Activated naive CD4-positive, alpha-beta T cell treated with anti-CD3 and anti-CD28 coated beads, Interleukin-2, amount 50 U/mL, for 72 hours (primary cell): ENCODE results near the gene ASAP2. TPM values are rescaled to one million over a fixed set of nuclear protein-coding genes. Genes with fewer than 3 reads are reported as not detected.

Experiments
- ATAC-seq, 2 donors: fragments of 150-1000 bp; cut with Tn5 transposase; 2 replicates each; pipeline ENCODE4 v1.10.0; 2021; ENCODE audit warnings: mild to moderate bottlenecking in 2 of 2, moderate library complexity in 2 of 2
- DNase-seq, 2 donors: peaks; one replicate each; pipeline ENCODE4 v3.0.0; 2021 to 2022; ENCODE audit warnings: low spot score in 2 of 2
- H3K27ac Mint-ChIP-seq, 2 donors: one replicate each; pipeline ENCODE4 v1.8.0; 2022; ENCODE audit warnings: mild to moderate bottlenecking in 2 of 2, mixed read lengths in 2 of 2
- H3K36me3 Mint-ChIP-seq, 2 donors: one replicate each; pipeline ENCODE4 v1.8.0; 2022; ENCODE audit warnings: mixed read lengths in 2 of 2
- H3K9me3 Mint-ChIP-seq, 2 donors: one replicate each; pipeline ENCODE4 v1.8.0; 2022; ENCODE audit warnings: mixed read lengths in 2 of 2
- total RNA-seq, 2 donors: library from RNA; stranded (reverse); gene quantifications; one replicate each; pipeline ENCODE4 v1.2.3, GENCODE V29; 2022

The ASAP2 gene
- total RNA-seq, 2 donors from 2014 or later, result 0.09 to 1.0 TPM

GRCh38 chr2:9269695-9270360 lies 63.2 kb downstream of the ASAP2 start:
- Mint-ChIP-seq H3K27ac (peak overlapping the region in 1 of 2 donors; percentile 15), H3K9me3 (peaks cover 0 to 6% of the 10 kb centered on the region in 2 donors), H3K36me3 (no peaks in the 10 kb centered on the region)
- ATAC-seq (no peak), DNase-seq (no peak)

GRCh38 chr2:9271091-9271490 lies 64.5 kb downstream of the ASAP2 start:
- no peak for DNase-seq
- no peaks in the 10 kb centered on the region for H3K36me3 Mint-ChIP-seq
- H3K27ac Mint-ChIP-seq, result no peak overlapping the region
- peaks cover 0 to 6% of the 10 kb centered on the region in 2 donors for H3K9me3 Mint-ChIP-seq
- ATAC-seq, result no peak

DNA sequence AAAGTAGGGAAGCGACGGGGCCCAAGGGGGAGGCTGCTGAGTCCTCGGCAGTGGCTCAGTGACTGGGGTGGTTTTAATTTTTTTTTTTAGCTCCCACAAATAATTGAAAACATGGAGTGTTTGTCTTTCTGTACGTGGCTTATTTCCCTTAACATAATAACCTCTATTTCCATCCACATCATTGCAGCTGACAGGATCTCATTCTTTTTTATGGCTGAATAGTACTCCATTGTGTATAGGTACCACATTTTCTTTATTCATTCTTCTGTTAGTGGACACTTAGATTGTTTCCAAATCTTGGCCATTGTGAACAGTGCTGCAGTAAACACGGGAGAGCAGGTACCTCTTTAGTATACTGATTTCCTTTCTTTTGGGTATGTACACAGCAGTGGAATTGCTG lies 65.1 kb downstream of the ASAP2 start:
- H3K36me3 Mint-ChIP-seq, result no peaks in the 10 kb centered on the region
- H3K27ac Mint-ChIP-seq, result no peak overlapping the region
- H3K9me3 Mint-ChIP-seq, result peaks cover 0 to 6% of the 10 kb centered on the region in 2 donors
- ATAC-seq (no peak), DNase-seq (no peak)

DNA sequence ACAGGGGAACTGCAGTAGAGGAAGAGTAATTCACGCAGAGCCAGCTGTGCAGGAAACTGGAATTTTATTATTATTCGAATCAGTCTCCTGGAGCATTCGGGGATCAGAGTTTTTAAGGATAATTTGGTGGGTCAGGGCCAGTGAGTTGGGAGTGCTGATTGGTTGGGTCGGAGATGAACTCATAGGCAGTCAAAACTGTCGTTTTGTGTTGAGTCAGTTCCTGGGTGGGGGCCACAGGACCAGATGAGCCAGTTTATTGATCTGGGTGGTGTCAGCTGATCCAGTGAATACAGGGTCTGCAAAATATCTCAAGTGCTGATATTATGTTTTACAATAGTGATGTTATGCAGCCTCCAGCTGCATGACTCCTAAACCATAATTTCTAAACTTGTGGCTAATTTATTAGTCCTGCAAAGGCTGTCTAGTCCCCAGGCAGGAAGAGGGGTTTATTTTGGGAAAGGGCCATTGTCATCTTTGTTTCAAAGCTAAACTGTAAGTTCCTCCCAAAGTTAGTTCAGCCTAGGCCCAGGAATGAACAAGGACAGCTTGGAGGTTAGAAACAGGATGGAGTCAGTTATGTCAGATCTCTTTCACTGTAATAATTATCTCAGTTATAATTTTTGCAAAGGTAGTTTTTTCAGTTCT lies 67.0 kb downstream of the ASAP2 start:
- no peak for ATAC-seq
- DNase-seq, result no peak
- H3K9me3 Mint-ChIP-seq, result peaks cover 0 to 6% of the 10 kb centered on the region in 2 donors
- no peaks in the 10 kb centered on the region for H3K36me3 Mint-ChIP-seq
- H3K27ac Mint-ChIP-seq, result no peak overlapping the region

GRCh38 chr2:9274701-9275343 lies 68.2 kb downstream of the ASAP2 start:
- Mint-ChIP-seq H3K36me3 (no peaks in the 10 kb centered on the region), H3K9me3 (peaks cover 0 to 6% of the 10 kb centered on the region in 2 donors), H3K27ac (no peak overlapping the region)
- DNase-seq (no peak), ATAC-seq (no peak)

GRCh38 chr2:9275399-9275798 lies 68.8 kb downstream of the ASAP2 start:
- DNase-seq, result no peak
- H3K27ac Mint-ChIP-seq, result peak overlapping the region in 1 of 2 donors; percentile 4
- no peak for ATAC-seq
- no peaks in the 10 kb centered on the region for H3K36me3 Mint-ChIP-seq
- peaks cover 0 to 6% of the 10 kb centered on the region in 2 donors for H3K9me3 Mint-ChIP-seq

GRCh38 chr2:9276074-9276473 lies 69.5 kb downstream of the ASAP2 start:
- Mint-ChIP-seq H3K36me3 (no peaks in the 10 kb centered on the region), H3K27ac (peak overlapping the region in 1 of 2 donors; percentile 4), H3K9me3 (peaks cover 0 to 6% of the 10 kb centered on the region in 2 donors)
- no peak for ATAC-seq
- DNase-seq, result no peak

- Mint-ChIP-seq H3K9me3 (peaks cover 0 to 6% of the 10 kb centered on the region in 2 donors), H3K36me3 (no peaks in the 10 kb centered on the region), H3K27ac (no peak overlapping the region)
- DNase-seq, result no peak
- no peak for ATAC-seq
Measured at GRCh38 chr2:9276901-9277451, 70.4 kb downstream of the ASAP2 start.

- no peak for ATAC-seq
- H3K36me3 Mint-ChIP-seq, result no peaks in the 10 kb centered on the region
- DNase-seq, result no peak
- peaks cover 0 to 1% of the 10 kb centered on the region in 2 donors for H3K9me3 Mint-ChIP-seq
- no peak overlapping the region for H3K27ac Mint-ChIP-seq
Measured at GRCh38 chr2:9278439-9278838, 71.8 kb downstream of the ASAP2 start.

GRCh38 chr2:9279426-9279825 lies 72.8 kb downstream of the ASAP2 start:
- H3K27ac Mint-ChIP-seq, result no peak overlapping the region

DNA sequence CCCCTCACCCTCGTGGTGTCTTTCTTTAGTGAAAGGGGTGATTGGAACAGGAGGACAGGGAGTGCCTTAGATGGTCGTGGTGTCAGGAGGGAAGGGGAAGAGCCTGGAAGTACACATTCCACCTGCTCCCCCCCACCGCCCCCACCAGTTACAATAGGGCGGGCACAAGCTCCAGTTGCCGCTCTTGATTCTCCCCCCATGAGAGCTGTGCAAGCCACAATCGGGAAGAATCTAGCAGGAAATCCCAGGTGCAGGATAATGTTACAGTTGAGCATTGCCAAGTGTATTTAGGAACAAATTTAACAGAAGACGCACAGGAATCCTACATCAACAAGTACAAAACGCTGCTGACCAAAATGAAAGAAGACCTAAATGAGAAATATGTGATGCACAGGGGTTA lies 73.6 kb downstream of the ASAP2 start:
- no peak for DNase-seq
- Mint-ChIP-seq H3K27ac (no peak overlapping the region), H3K9me3 (no peaks in the 10 kb centered on the region), H3K36me3 (no peaks in the 10 kb centered on the region)
- ATAC-seq, result no peak

More at GRCh38 chr2:9279426-9279825, 72.8 kb downstream of the ASAP2 start:
- DNase-seq (no peak), ATAC-seq (no peak)
- H3K9me3 Mint-ChIP-seq, result no peaks in the 10 kb centered on the region
- H3K36me3 Mint-ChIP-seq, result no peaks in the 10 kb centered on the region

DNA sequence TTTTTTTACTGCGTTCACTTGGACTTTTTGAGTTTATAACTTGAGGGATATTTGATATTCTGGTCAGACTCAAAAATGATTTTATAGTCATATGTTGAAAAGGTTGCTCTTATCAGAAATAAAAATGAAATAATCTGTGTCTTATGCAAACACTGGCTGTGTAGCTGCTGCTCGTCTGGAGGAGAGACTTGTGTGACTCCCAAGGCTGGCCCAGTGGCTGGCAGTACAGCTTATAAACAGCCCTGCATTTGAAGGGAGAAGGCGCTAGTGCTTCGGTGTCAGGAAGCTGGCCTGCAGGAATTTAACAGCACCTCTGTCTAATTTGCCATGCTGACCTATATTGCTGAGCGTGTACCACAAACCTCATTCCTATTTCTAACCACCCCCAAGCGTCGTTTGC lies 74.5 kb downstream of the ASAP2 start:
- ATAC-seq (no peak), DNase-seq (no peak)
- H3K36me3 Mint-ChIP-seq, result no peaks in the 10 kb centered on the region
- H3K9me3 Mint-ChIP-seq, result no peaks in the 10 kb centered on the region
- no peak overlapping the region for H3K27ac Mint-ChIP-seq

GRCh38 chr2:9282128-9283112 lies 75.8 kb downstream of the ASAP2 start:
- Mint-ChIP-seq H3K9me3 (no peaks in the 10 kb centered on the region), H3K36me3 (no peaks in the 10 kb centered on the region), H3K27ac (no peak overlapping the region)
- DNase-seq (no peak), ATAC-seq (no peak)

DNA sequence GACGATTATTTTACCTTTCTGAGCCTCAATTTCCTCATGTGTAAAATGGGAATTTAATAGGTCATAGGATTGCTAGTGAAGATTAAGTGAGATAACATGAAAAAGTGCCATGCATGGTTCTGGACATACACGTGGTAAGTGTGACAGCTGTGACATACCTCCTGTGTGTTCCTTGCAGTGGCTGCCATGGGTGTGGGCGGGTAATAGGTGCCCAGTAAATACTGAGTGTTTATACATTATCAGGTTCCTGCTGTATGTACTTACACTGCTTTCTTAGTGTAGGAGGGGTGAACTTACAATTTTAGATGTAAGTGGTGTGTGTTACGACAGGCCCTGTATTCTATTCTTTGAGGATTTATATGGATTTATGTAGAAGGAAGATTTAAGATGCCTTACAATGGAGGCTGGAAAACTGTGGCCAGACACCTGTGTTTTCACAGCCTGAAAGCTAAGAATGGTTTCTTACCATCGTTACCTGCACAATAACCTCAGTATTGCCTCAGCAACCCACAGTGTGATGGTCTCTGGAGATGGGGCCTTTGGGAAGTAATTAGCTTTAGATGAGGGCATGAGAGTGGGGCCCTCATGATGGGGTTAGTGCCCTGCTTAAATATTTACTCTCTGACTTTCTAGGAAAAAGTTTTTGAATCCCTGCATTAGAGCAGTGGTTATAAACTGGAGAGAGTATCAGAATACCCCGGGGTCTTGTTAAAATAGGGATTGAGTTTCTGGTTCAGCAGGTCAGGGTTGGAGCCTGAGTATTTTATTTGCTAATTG lies 78.1 kb downstream of the ASAP2 start:
- Mint-ChIP-seq H3K9me3 (no peaks in the 10 kb centered on the region), H3K27ac (no peak overlapping the region), H3K36me3 (no peaks in the 10 kb centered on the region)
- DNase-seq (no peak), ATAC-seq (no peak)

GRCh38 chr2:9285385-9285920 lies 78.8 kb downstream of the ASAP2 start:
- Mint-ChIP-seq H3K27ac (no peak overlapping the region), H3K9me3 (no peaks in the 10 kb centered on the region), H3K36me3 (no peaks in the 10 kb centered on the region)
- ATAC-seq (no peak), DNase-seq (no peak)
